GM12875 (cell line): Measurements from ENCODE around the gene ANKMY1.
A peak's percentile ranks its signal among the peaks of the same experiment; 100 is the strongest.

Experiments used
- H3K4me3 ChIP-seq: one replicate; pipeline ENCODE4 v1.5.1; 2011; ENCODE audit warnings: low read depth, low read length, control low read depth
- TF ChIP-seq, protein P1 (sequence below): IDR thresholded peaks from 2 replicates; pipeline ENCODE4 v1.5.1; 2011; ENCODE audit warnings: low read depth, mild to moderate bottlenecking, control low read depth, inconsistent platforms, low read length, moderate library complexity, borderline replicate concordance; ENCODE audit not compliant: insufficient read depth

The ANKMY1 gene

DNA sequence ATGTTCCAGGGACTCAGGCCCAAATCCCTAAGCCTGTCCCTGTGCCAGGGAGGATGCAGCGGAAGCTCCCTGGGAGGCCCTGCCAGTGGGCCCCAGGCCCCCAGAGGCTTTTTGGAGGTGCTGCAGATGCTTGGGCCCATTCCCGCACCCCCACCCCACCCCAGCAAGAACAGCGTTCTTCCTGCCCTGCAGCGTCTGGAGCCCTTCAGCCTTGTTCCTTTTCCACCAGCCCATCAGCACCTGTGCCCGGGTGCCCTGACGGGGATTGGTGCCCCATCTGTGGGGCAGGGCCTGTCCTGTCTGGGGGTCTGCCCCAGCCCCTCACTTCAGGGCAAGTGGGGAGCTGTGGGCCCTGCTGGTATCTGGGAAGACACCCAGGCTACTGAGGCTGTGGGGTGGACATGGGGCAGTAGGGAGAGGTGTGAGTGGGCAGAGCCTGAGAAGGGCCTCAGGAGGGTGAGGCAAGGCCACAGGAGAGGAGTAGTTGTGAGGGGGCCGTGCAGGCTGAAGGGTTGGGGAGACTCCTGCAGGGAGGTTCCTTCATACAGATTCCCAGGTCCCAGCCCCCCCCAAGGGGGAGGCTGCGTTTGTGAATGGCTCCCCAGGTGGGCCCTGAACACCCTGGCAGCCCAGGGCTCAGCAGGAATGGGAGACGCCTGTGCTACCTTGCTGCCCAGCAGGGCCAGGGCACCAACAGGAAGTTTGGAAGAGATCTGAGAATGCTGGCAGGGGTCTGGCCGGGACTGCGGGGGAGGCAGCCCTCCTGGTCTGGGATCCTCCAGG, 12.9 kb upstream of the ANKMY1 start:
- H3K4me3 ChIP-seq: no peak overlapping the region
- TF ChIP-seq, protein P1, sequence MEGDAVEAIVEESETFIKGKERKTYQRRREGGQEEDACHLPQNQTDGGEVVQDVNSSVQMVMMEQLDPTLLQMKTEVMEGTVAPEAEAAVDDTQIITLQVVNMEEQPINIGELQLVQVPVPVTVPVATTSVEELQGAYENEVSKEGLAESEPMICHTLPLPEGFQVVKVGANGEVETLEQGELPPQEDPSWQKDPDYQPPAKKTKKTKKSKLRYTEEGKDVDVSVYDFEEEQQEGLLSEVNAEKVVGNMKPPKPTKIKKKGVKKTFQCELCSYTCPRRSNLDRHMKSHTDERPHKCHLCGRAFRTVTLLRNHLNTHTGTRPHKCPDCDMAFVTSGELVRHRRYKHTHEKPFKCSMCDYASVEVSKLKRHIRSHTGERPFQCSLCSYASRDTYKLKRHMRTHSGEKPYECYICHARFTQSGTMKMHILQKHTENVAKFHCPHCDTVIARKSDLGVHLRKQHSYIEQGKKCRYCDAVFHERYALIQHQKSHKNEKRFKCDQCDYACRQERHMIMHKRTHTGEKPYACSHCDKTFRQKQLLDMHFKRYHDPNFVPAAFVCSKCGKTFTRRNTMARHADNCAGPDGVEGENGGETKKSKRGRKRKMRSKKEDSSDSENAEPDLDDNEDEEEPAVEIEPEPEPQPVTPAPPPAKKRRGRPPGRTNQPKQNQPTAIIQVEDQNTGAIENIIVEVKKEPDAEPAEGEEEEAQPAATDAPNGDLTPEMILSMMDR: no peak

DNA sequence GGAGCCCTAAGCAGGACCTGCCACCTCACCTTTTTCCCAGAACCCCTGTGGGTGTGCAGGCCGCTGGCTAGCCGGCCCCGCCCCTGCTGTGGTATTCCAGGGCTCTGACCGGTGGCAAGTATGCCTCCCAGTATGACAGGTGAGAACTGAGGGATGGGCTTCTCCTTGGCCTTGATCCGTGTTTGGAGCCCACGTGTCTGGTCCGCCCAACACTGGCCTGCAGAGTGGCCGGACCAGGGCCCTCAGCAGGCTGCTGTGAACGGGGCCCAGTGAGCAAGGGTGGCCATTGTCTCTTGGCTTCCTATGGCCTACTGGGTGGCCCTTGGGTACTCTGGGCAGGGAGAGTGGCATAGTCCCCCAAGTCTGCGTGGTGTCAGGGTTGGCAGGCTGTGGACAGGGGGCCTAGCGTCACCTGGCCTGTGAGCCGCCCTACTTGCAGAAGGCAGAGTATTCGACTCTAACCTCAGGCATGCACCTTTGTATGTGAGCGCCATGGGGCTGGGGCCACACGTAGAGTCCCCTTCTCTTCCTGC, 12.3 kb upstream of the ANKMY1 start:
- TF ChIP-seq, protein P1: no peak
- H3K4me3 ChIP-seq: peak overlapping the region; percentile 71

- H3K4me3 ChIP-seq: peak overlapping the region; percentile 71
- TF ChIP-seq, protein P1: no peak
These were observed 11.8 kb upstream of the ANKMY1 start for GRCh38 chr2:240569523-240569997.

- H3K4me3 ChIP-seq: peak overlapping the region; percentile 71
- TF ChIP-seq, protein P1: no peak
These were observed 11.1 kb upstream of the ANKMY1 start for GRCh38 chr2:240568678-240569522.

DNA sequence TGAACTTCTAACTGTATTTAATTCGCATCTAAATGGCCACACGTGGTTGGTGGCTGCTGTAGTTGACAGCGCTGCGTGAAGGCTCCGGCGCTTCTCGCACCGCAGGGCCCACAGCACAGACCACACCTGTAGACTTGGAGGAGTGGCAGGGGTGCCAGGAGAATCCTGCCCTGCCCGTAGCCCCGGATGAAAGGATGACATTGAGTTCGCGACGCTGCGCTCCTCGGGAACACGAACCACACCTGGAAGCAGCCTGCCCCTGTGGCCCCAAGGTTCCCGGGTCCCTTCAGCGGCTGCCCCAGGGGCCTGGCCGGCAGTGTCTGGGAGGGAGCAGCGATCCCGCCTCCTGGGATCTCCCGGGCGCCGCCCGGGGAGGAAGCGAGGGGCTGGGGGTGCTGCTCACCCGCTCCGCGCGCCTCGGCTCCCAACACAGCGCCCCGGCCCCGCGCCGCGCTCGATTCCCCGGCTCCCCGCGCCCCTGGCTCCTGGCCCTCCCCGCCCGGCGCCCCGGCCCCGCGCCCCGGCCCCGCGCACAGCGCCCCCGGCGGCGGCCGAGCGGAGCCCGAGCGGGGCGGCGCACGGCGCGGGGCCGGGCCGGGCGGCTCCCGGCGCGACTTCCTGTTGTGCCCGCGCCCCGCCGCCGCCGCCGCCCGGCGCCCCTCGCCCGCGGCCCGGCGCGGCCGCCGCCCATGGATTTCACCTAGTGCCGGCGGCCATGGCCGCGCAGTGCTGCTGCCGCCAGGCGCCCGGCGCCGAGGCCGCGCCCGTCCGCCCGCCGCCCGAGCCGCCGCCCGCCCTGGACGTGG, 10.3 kb upstream of the ANKMY1 start, which contains the start of gene RNPEPL1:
TSS of gene RNPEPL1 (plus strand) at position 613 of the 806 bp plus-strand sequence. CDS start at position 716, 103 bp downstream.
- TF ChIP-seq, protein P1: no peak
- peak within 1 kb of the TSS; percentile 71 for H3K4me3 ChIP-seq

DNA sequence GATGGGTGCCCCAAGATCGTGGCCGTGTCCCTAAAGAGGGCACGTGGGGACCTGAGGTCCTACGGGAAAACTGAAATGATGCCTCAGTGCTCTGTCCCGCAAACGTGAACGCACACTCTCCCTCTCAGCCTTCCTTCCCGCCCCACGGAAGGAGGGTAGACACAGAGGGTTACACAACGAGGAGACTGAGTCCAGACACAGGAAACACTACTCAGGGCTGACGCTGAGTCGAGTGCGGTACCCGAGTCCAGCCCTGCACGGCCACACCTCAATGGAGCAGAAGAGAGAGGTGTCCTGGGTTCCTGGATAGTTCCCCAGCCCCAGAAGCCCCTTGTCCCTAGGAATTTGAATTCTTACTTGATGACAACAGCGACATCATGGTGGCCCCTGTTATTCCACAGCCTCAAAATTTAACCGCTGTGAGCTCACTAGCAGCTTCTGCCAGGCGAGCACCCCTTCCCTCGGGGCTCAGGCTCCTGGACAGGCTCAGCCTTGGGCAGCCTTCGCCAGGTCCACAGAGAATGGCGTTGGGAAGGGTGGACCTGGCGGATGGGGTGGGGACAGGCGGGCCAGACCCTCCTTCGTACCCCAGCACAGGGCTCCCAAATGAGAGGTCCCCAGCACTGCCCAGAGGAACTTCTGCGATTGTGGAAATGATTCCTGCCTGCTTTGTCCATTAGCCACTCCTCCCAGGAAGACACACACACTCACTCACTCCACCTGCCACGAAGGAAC, 9.5 kb upstream of the ANKMY1 start:
- TF ChIP-seq, protein P1: no peak
- H3K4me3 ChIP-seq: peak overlapping the region; percentile 64
